Measurements from ENCODE around the gene PDE10A.

The PDE10A gene

GRCh38 chr6:165640806-165641205 is 22.2 kb downstream of the PDE10A start:
- TF ChIP-seq EZH2phosphoT487 (conservative IDR thresholded peaks at IDR 0.05; ENCODE audit: low read length): no peak
- no peak for TF ChIP-seq CTCF (IDR thresholded peaks at IDR 0.05; ENCODE audit: insufficient read depth, low read length, poor library complexity, severe bottlenecking)
- Histone ChIP-seq H4K20me1 (ENCODE audit: low read depth, low read length) (no peaks in the 10 kb centered on the region), H3K9ac (ENCODE audit: low read length) (no peak overlapping the region), H3K4me3 (ENCODE audit: insufficient read depth, low read length, poor library complexity, severe bottlenecking) (no peak overlapping the region), H3K36me3 (ENCODE audit: low read length) (no peaks in the 10 kb centered on the region), H3K4me2 (ENCODE audit: low read depth, low read length, poor library complexity, severe bottlenecking) (no peak overlapping the region), H3K27ac (ENCODE audit: low read depth, low read length) (no peak overlapping the region), H3K9me3 (ENCODE audit: insufficient read depth, low read length) (no peaks in the 10 kb centered on the region), H3K27me3 (ENCODE audit: low read length) (no peaks in the 10 kb centered on the region), H3K79me2 (ENCODE audit: insufficient read depth, low read length) (no peaks in the 10 kb centered on the region), H3K9me2 (replicated peaks; ENCODE audit: insufficient read depth, low read length) (no peaks in the 10 kb centered on the region), H2AFZ (ENCODE audit: low read depth, low read length, severe bottlenecking) (no peak overlapping the region), H3F3A (ENCODE audit: insufficient read depth) (no peaks in the 10 kb centered on the region)

- H3K9ac ChIP-seq (ENCODE audit: low read length): no peak overlapping the region
- H3K4me2 ChIP-seq (ENCODE audit: low read depth, low read length, poor library complexity, severe bottlenecking): no peak overlapping the region
- no peak overlapping the region for H3K27ac ChIP-seq (ENCODE audit: low read depth, low read length)
- no peaks in the 10 kb centered on the region for H3K36me3 ChIP-seq (ENCODE audit: low read length)
- no peaks in the 10 kb centered on the region for H4K20me1 ChIP-seq (ENCODE audit: low read depth, low read length)
- no peaks in the 10 kb centered on the region for H3K79me2 ChIP-seq (ENCODE audit: insufficient read depth, low read length)
- TF ChIP-seq EZH2phosphoT487 (conservative IDR thresholded peaks at IDR 0.05; ENCODE audit: low read length) (no peak), CTCF (IDR thresholded peaks at IDR 0.05; ENCODE audit: insufficient read depth, low read length, poor library complexity, severe bottlenecking) (no peak)
- no peak overlapping the region for H3K4me3 ChIP-seq (ENCODE audit: insufficient read depth, low read length, poor library complexity, severe bottlenecking)
- H3K9me2 ChIP-seq (replicated peaks; ENCODE audit: insufficient read depth, low read length): no peaks in the 10 kb centered on the region
- H3K27me3 ChIP-seq (ENCODE audit: low read length): no peaks in the 10 kb centered on the region
- no peak overlapping the region for H2AFZ ChIP-seq (ENCODE audit: low read depth, low read length, severe bottlenecking)
- no peaks in the 10 kb centered on the region for H3F3A ChIP-seq (ENCODE audit: insufficient read depth)
- no peaks in the 10 kb centered on the region for H3K9me3 ChIP-seq (ENCODE audit: insufficient read depth, low read length)
These were observed 24.5 kb downstream of the PDE10A start for GRCh38 chr6:165638530-165638929.

- TF ChIP-seq CTCF (IDR thresholded peaks at IDR 0.05; ENCODE audit: insufficient read depth, low read length, poor library complexity, severe bottlenecking) (no peak), EZH2phosphoT487 (conservative IDR thresholded peaks at IDR 0.05; ENCODE audit: low read length) (no peak)
- no peak overlapping the region for H2AFZ ChIP-seq (ENCODE audit: low read depth, low read length, severe bottlenecking)
These were observed 25.5 kb downstream of the PDE10A start for GRCh38 chr6:165637586-165637985.

More at GRCh38 chr6:165637586-165637985, 25.5 kb downstream of the PDE10A start:
- Histone ChIP-seq H4K20me1 (ENCODE audit: low read depth, low read length) (no peaks in the 10 kb centered on the region), H3K79me2 (ENCODE audit: insufficient read depth, low read length) (no peaks in the 10 kb centered on the region), H3K9ac (ENCODE audit: low read length) (no peak overlapping the region), H3K9me2 (replicated peaks; ENCODE audit: insufficient read depth, low read length) (no peaks in the 10 kb centered on the region), H3K27ac (ENCODE audit: low read depth, low read length) (no peak overlapping the region), H3K4me3 (ENCODE audit: insufficient read depth, low read length, poor library complexity, severe bottlenecking) (no peak overlapping the region), H3F3A (ENCODE audit: insufficient read depth) (no peaks in the 10 kb centered on the region), H3K4me2 (ENCODE audit: low read depth, low read length, poor library complexity, severe bottlenecking) (no peak overlapping the region), H3K27me3 (ENCODE audit: low read length) (no peaks in the 10 kb centered on the region), H3K9me3 (ENCODE audit: insufficient read depth, low read length) (no peaks in the 10 kb centered on the region), H3K36me3 (ENCODE audit: low read length) (no peaks in the 10 kb centered on the region)
